IMR-90 (cell line): ENCODE data around the gene MYO3B. TPM values are rescaled to one million over a fixed set of nuclear protein-coding genes. Genes with fewer than 3 reads are reported as not detected.

Experiments
- ATAC-seq: fragments of 200-7000 bp; cut with Tn5 transposase; 2 replicates; pipeline ENCODE4 v1.9.1; 2020; ENCODE audit warnings: low read depth, mild to moderate bottlenecking, moderate library complexity
- BruUV-seq: library from RNA; stranded (reverse); fragments of 400-500 nt; replicated peaks from 2 replicates; lab custom pipeline; 2021; lab: Mats Ljungman, UMichigan
- CTCF ChIA-PET: fragments of 300-600 bp; formaldehyde crosslinking; extraction: SDS; loops from one replicate; lab custom pipeline; 2021; ENCODE audit warnings: antibody characterized with exemption; lab: Yijun Ruan, JAX
- POLR2A ChIA-PET: fragments of 300-600 bp; sonication (Branson Sonifier 250); formaldehyde crosslinking; loops from one replicate; lab custom pipeline; 2022; ENCODE audit warnings: antibody characterized with exemption; ENCODE audit not compliant: unreplicated experiment; lab: Charles Lee
- DNase-seq: peaks from one replicate; pipeline ENCODE4 v3.0.0; 2013
- H2AFZ ChIP-seq: replicated peaks from 2 replicates; pipeline ENCODE3; 2013; ENCODE audit warnings: low read length, mild to moderate bottlenecking; ENCODE audit not compliant: poor library complexity
- H2AK5ac ChIP-seq: 2 replicates; pipeline ENCODE4 v1.6.1; 2013; ENCODE audit warnings: low read depth, low read length, inconsistent platforms
- H2AK9ac ChIP-seq: replicated peaks from 2 replicates; pipeline ENCODE3; 2013; ENCODE audit warnings: mild to moderate bottlenecking, low read depth, low read length, moderate library complexity; ENCODE audit not compliant: poor library complexity
- H2BK120ac ChIP-seq: 2 replicates; pipeline ENCODE4 v1.6.1; 2013; ENCODE audit warnings: low read depth, low read length, inconsistent platforms
- H2BK15ac ChIP-seq: 3 replicates; pipeline ENCODE4 v1.6.1; 2013; ENCODE audit warnings: low read depth, low read length, inconsistent platforms
- H2BK20ac ChIP-seq: 2 replicates; pipeline ENCODE4 v1.6.1; 2013; ENCODE audit warnings: low read depth, mild to moderate bottlenecking, inconsistent platforms, low read length, moderate library complexity
- H2BK5ac ChIP-seq: 2 replicates; pipeline ENCODE4 v1.6.1; 2013; ENCODE audit warnings: mild to moderate bottlenecking, low read depth, low read length, inconsistent platforms; ENCODE audit not compliant: poor library complexity, severe bottlenecking
- H3K14ac ChIP-seq: replicated peaks from 2 replicates; pipeline ENCODE4 v1.6.1; 2013; ENCODE audit warnings: low read depth, low read length, inconsistent platforms
- H3K18ac ChIP-seq: 2 replicates; pipeline ENCODE4 v1.6.1; 2013; ENCODE audit warnings: low read depth, low read length, control low read depth
- H3K23ac ChIP-seq: 2 replicates; pipeline ENCODE4 v1.6.1; 2013; ENCODE audit warnings: low read depth, low read length, inconsistent platforms
- H3K27ac ChIP-seq: 2 replicates; pipeline ENCODE4 v1.5.1; 2013; ENCODE audit warnings: mild to moderate bottlenecking, control low read depth, low read length; ENCODE audit not compliant: insufficient read depth
- H3K27me3 ChIP-seq: 2 replicates; pipeline ENCODE4 v1.6.1; 2013; ENCODE audit warnings: low read length; ENCODE audit not compliant: control insufficient read depth, insufficient read depth
- H3K36me3 ChIP-seq: 2 replicates; pipeline ENCODE4 v1.6.1; 2013; ENCODE audit warnings: low read length, mixed read lengths; ENCODE audit not compliant: control insufficient read depth, insufficient read depth
- H3K4ac ChIP-seq: 2 replicates; pipeline ENCODE4 v1.6.1; 2013; ENCODE audit warnings: low read depth, low read length, inconsistent platforms
- H3K4me1 ChIP-seq: 2 replicates; pipeline ENCODE4 v1.6.1; 2013; ENCODE audit warnings: low read length, mixed read lengths; ENCODE audit not compliant: control insufficient read depth, insufficient read depth
- H3K4me2 ChIP-seq: 2 replicates; pipeline ENCODE4 v1.6.1; 2013; ENCODE audit warnings: low read depth, mild to moderate bottlenecking, control low read depth, low read length, moderate library complexity
- H3K4me3 ChIP-seq: 2 replicates; pipeline ENCODE4 v1.5.1; 2013; ENCODE audit warnings: low read depth, mild to moderate bottlenecking, control low read depth, low read length, moderate library complexity; ENCODE audit not compliant: insufficient read depth
- H3K56ac ChIP-seq: 2 replicates; pipeline ENCODE4 v1.6.1; 2013; ENCODE audit warnings: low read length, inconsistent platforms; ENCODE audit not compliant: insufficient read depth; ENCODE audit errors: extremely low read depth
- H3K79me1 ChIP-seq, 2 experiments: 2 replicates each; pipeline ENCODE4 v1.6.1; 2013; ENCODE audit warnings: low read length in 2 of 2, inconsistent platforms in 1 of 2, low read depth in 1 of 2
- H3K9ac ChIP-seq: 2 replicates; pipeline ENCODE4 v1.6.1; 2013; ENCODE audit warnings: low read depth, low read length, control low read depth
- H3K9me1 ChIP-seq: 2 replicates; pipeline ENCODE4 v1.6.1; 2013; ENCODE audit warnings: low read length, inconsistent platforms; ENCODE audit not compliant: insufficient read depth
- H3K9me3 ChIP-seq: 2 replicates; pipeline ENCODE4 v1.6.1; 2013; ENCODE audit warnings: low read length; ENCODE audit not compliant: control insufficient read depth, insufficient read depth
- H4K20me1 ChIP-seq: 2 replicates; pipeline ENCODE4 v1.6.1; 2013; ENCODE audit warnings: low read length, inconsistent platforms; ENCODE audit not compliant: insufficient read depth
- H4K5ac ChIP-seq: 2 replicates; pipeline ENCODE4 v1.6.1; 2013; ENCODE audit warnings: mild to moderate bottlenecking, low read depth, low read length, control low read depth
- H4K8ac ChIP-seq, 2 experiments: 2 replicates each; pipeline ENCODE4 v1.6.1; 2013; ENCODE audit warnings: low read depth in 2 of 2, low read length in 2 of 2, control low read depth in 1 of 2, inconsistent platforms in 1 of 2
- H4K91ac ChIP-seq: 2 replicates; pipeline ENCODE4 v1.6.1; 2013; ENCODE audit warnings: low read depth, low read length, inconsistent platforms; ENCODE audit not compliant: insufficient read depth
- CEBPB ChIP-seq: IDR thresholded peaks from 2 replicates; pipeline ENCODE4 v1.6.1; 2012; ENCODE audit warnings: low read depth, low read length, improper control_type of control experiment
- CHD1 ChIP-seq: IDR thresholded peaks from 2 replicates; pipeline ENCODE4 v1.6.1; 2012; ENCODE audit warnings: low read depth, low read length, improper control_type of control experiment
- WGBS, 2 experiments: methylation state at CpG; one replicate each; pipeline versions ENCODE4 v1.1.5 to v1.1.7; 2013; ENCODE audit warnings: missing lambda C conversion rate in 2 of 2; ENCODE audit not compliant: insufficient read length in 1 of 2; ENCODE audit errors: extremely low coverage in 2 of 2; 5-methylcytosine and 5-hydroxymethylcytosine counted together
- dilution Hi-C: fragments of 300-500 bp; cut with HindIII; formaldehyde crosslinking; loops from one replicate; pipeline ENCODE4 v1.14.3; 2018; ENCODE audit warnings: low sequenced_read_pairs; ENCODE audit not compliant: unreplicated experiment
- in situ Hi-C: fragments of 300-500 bp; cut with MboI; formaldehyde crosslinking; loops from 3 replicates; pipeline ENCODE4 v1.14.3; 2019; ENCODE audit warnings: low sequenced_read_pairs, inconsistent platforms, mixed read lengths
- intact Hi-C: fragments of 100-400 bp; cut with micrococcal nuclease; formaldehyde crosslinking; loops from 2 replicates; pipeline ENCODE4 v1.10.0; 2022
- polyA plus RNA-seq, 3 experiments: library from polyadenylated mRNA; depleted of rRNA; stranded (reverse); fragments of >200 nt; gene quantifications; 2 replicates each; pipeline ENCODE4 v1.2.3, GENCODE V29; 2012; ENCODE audit warnings: low replicate concordance in 1 of 3
- total RNA-seq: library from RNA; depleted of rRNA; stranded (reverse); fragments of >200 nt; gene quantifications from 2 replicates; pipeline ENCODE4 v1.2.3, GENCODE V29; 2012

MYO3B gene
- total and polyA plus RNA-seq, 2 of the 4 experiments (the other 2 are of a cell fraction): 0.02 TPM; not detected in 1

- H2AFZ ChIP-seq: no peak overlapping the region
- H4K5ac ChIP-seq: no peak overlapping the region
- no peak overlapping the region for H2BK15ac ChIP-seq
- ChIA-PET POLR2A (no interaction called here), CTCF (no interaction called here)
- H3K4me3 ChIP-seq: no peak overlapping the region
- WGBS, 2 experiments: no CpG with 5 or more reads among the region's 2 CpGs
- TF ChIP-seq CEBPB (peak; percentile 19; the same call in 1 of the 2 replicates), CHD1 (no peak)
- H2AK9ac ChIP-seq: no peak overlapping the region
- ATAC-seq (no peak), DNase-seq (no peak)
- no peaks in the 10 kb centered on the region for H3K36me3 ChIP-seq
- H2AK5ac ChIP-seq: no peak overlapping the region
- no peak overlapping the region for H4K91ac ChIP-seq
- H3K27me3 ChIP-seq: no peaks in the 10 kb centered on the region
- in situ Hi-C loops (no loop called here), dilution Hi-C loops (no loop called here), intact Hi-C loops (no loop called here)
- BruUV-seq: no TSS peak
- no peak overlapping the region for H3K4me2 ChIP-seq
- H4K8ac ChIP-seq: no peak overlapping the region
- no peak overlapping the region for H3K18ac ChIP-seq
- no peaks in the 10 kb centered on the region for H3K4me1 ChIP-seq
- H2BK5ac ChIP-seq: no peak overlapping the region
- no peak overlapping the region for H3K9ac ChIP-seq
- H3K9me1 ChIP-seq: no peaks in the 10 kb centered on the region
- H3K23ac ChIP-seq: no peak overlapping the region
- no peak overlapping the region for H3K4ac ChIP-seq
- no peak overlapping the region for H3K27ac ChIP-seq
- H2BK20ac ChIP-seq: no peak overlapping the region
- no peak overlapping the region for H3K56ac ChIP-seq
- no peak overlapping the region for H3K14ac ChIP-seq
- H2BK120ac ChIP-seq: no peak overlapping the region
- no peaks in the 10 kb centered on the region for H3K9me3 ChIP-seq
- no peaks in the 10 kb centered on the region for H3K79me1 ChIP-seq
- no peaks in the 10 kb centered on the region for H4K20me1 ChIP-seq
Measured at GRCh38 chr2:170587117-170587516, 409.2 kb downstream of the MYO3B start.
